A549 (cell line): ENCODE data around the gene PADI2.

Experiments
- RCOR1 ChIP-seq: fragments of 150-350 bp; IDR thresholded peaks from 2 replicates; pipeline ENCODE4 v1.6.1; 2014; ENCODE audit warnings: antibody characterized with exemption, low read length, low read depth
- SMC3 ChIP-seq: fragments of >200 bp; sonication (Bioruptor Twin); formaldehyde crosslinking; IDR thresholded peaks from 3 replicates; pipeline ENCODE4 v1.6.1; 2018; ENCODE audit warnings: inconsistent platforms
- TF ChIP-seq, protein P1 (sequence below): fragments of 250-450 bp; sonication (Bioruptor Pico); IDR thresholded peaks from 2 replicates; pipeline ENCODE4 v1.5.0; 2021; ENCODE audit warnings: mild to moderate bottlenecking, moderate library complexity, borderline replicate concordance
- TF ChIP-seq, protein P2 (sequence below): fragments of >200 bp; sonication (Bioruptor Twin); formaldehyde crosslinking; IDR thresholded peaks from 3 replicates; pipeline ENCODE4 v1.5.1; 2016

DNA sequence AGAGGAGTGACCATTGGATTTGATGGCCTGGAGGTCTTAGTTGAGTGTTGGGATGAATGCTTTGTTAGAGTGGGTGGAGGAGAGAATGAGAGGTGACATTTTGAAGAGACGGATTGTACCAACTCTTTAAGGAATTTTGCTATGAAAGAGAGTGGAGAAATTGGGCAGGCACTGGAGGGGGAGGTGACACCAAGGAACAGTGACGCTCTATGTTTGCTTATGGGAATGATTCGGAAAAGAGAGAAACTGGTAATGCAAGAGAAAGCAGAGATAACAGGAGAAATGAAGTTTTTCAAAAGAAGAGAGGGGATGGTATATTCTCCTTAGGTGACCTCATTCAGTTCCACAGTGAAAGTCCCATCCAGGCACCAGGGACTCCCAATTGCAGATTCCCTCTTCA is 24.5 kb upstream of the PADI2 start:
- TF ChIP-seq, protein P1, sequence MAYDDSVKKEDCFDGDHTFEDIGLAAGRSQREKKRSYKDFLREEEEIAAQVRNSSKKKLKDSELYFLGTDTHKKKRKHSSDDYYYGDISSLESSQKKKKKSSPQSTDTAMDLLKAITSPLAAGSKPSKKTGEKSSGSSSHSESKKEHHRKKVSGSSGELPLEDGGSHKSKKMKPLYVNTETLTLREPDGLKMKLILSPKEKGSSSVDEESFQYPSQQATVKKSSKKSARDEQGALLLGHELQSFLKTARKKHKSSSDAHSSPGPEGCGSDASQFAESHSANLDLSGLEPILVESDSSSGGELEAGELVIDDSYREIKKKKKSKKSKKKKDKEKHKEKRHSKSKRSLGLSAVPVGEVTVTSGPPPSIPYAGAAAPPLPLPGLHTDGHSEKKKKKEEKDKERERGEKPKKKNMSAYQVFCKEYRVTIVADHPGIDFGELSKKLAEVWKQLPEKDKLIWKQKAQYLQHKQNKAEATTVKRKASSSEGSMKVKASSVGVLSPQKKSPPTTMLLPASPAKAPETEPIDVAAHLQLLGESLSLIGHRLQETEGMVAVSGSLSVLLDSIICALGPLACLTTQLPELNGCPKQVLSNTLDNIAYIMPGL (CRISPR knock-in tag): no peak
- TF ChIP-seq, protein P2, sequence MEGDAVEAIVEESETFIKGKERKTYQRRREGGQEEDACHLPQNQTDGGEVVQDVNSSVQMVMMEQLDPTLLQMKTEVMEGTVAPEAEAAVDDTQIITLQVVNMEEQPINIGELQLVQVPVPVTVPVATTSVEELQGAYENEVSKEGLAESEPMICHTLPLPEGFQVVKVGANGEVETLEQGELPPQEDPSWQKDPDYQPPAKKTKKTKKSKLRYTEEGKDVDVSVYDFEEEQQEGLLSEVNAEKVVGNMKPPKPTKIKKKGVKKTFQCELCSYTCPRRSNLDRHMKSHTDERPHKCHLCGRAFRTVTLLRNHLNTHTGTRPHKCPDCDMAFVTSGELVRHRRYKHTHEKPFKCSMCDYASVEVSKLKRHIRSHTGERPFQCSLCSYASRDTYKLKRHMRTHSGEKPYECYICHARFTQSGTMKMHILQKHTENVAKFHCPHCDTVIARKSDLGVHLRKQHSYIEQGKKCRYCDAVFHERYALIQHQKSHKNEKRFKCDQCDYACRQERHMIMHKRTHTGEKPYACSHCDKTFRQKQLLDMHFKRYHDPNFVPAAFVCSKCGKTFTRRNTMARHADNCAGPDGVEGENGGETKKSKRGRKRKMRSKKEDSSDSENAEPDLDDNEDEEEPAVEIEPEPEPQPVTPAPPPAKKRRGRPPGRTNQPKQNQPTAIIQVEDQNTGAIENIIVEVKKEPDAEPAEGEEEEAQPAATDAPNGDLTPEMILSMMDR: no peak
- TF ChIP-seq RCOR1 (no peak), SMC3 (no peak)
